ENCODE data around the gene ATP2B1. TPM values are rescaled to one million over a fixed set of nuclear protein-coding genes. Genes with fewer than 3 reads are reported as not detected.

The ATP2B1 gene
- total RNA-seq, 4 donors from 2014 or later = 21.9 to 47.7 (median 42.1) TPM

GRCh38 chr12:89707703-89708564, 704 bp downstream of the ATP2B1 start:
- peak overlapping the region; percentile 93 to 99 (median 96) for H3K27ac ChIP-seq
- no peaks in the 10 kb centered on the region for H3K36me3 ChIP-seq
- WGBS, 2 donors = 1 to 3% methylated on average over 30 to 58 of the region's 73 CpGs
- H3K4me1 ChIP-seq = peaks cover 0 to 36% (median 8%) of the 10 kb centered on the region in 4 donors
- TF ChIP-seq EP300 (IDR thresholded peaks at IDR 0.05) (no peak), POLR2A (IDR thresholded peaks at IDR 0.05) (no peak)
- TF ChIP-seq, protein P1, sequence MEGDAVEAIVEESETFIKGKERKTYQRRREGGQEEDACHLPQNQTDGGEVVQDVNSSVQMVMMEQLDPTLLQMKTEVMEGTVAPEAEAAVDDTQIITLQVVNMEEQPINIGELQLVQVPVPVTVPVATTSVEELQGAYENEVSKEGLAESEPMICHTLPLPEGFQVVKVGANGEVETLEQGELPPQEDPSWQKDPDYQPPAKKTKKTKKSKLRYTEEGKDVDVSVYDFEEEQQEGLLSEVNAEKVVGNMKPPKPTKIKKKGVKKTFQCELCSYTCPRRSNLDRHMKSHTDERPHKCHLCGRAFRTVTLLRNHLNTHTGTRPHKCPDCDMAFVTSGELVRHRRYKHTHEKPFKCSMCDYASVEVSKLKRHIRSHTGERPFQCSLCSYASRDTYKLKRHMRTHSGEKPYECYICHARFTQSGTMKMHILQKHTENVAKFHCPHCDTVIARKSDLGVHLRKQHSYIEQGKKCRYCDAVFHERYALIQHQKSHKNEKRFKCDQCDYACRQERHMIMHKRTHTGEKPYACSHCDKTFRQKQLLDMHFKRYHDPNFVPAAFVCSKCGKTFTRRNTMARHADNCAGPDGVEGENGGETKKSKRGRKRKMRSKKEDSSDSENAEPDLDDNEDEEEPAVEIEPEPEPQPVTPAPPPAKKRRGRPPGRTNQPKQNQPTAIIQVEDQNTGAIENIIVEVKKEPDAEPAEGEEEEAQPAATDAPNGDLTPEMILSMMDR (IDR thresholded peaks at IDR 0.05) = peak in 2 of 5 experiments; percentile 32 to 49
- H3K9me3 ChIP-seq = no peaks in the 10 kb centered on the region
- no peaks in the 10 kb centered on the region for H3K27me3 ChIP-seq
- H3K4me3 ChIP-seq = peak overlapping the region; percentile 86 to 94 (median 89)
- DNase-seq (ENCODE audit: low spot score in 2 of 2) = peak; percentile 15 to 24

- peak overlapping the region; percentile 36 to 99 (median 94) for H3K27ac ChIP-seq
- no peak for TF ChIP-seq POLR2A (IDR thresholded peaks at IDR 0.05)
- no peak for TF ChIP-seq EP300 (IDR thresholded peaks at IDR 0.05)
- TF ChIP-seq, protein P1 (IDR thresholded peaks at IDR 0.05) = no peak
- H3K27me3 ChIP-seq = no peaks in the 10 kb centered on the region
- peak overlapping the region; percentile 86 to 94 (median 89) for H3K4me3 ChIP-seq
- no peaks in the 10 kb centered on the region for H3K9me3 ChIP-seq
- peak in 1 of 2 donors; percentile 19 for DNase-seq (ENCODE audit: low spot score in 2 of 2)
- peaks cover 0 to 36% (median 8%) of the 10 kb centered on the region in 4 donors for H3K4me1 ChIP-seq
- no peaks in the 10 kb centered on the region for H3K36me3 ChIP-seq
- 25 to 26% methylated on average over 17 of the region's 17 CpGs for WGBS, 2 donors
Measured at GRCh38 chr12:89706986-89707702, 1.5 kb downstream of the ATP2B1 start.

- H3K9me3 ChIP-seq = no peaks in the 10 kb centered on the region
- no peak for DNase-seq (ENCODE audit: low spot score in 2 of 2)
- no peak for TF ChIP-seq POLR2A (IDR thresholded peaks at IDR 0.05)
- no peak for TF ChIP-seq EP300 (IDR thresholded peaks at IDR 0.05)
- TF ChIP-seq, protein P1 (IDR thresholded peaks at IDR 0.05) = no peak
- no peak overlapping the region for H3K27ac ChIP-seq
- WGBS, 2 donors = 93% methylated on average over 7 of the region's 7 CpGs
- no peaks in the 10 kb centered on the region for H3K27me3 ChIP-seq
- H3K36me3 ChIP-seq = no peaks in the 10 kb centered on the region
- H3K4me1 ChIP-seq = peaks cover 0 to 36% (median 8%) of the 10 kb centered on the region in 4 donors
- H3K4me3 ChIP-seq = peak overlapping the region in 1 of 4 donors; percentile 89
Measured at GRCh38 chr12:89706551-89706950, 2.1 kb downstream of the ATP2B1 start.

GRCh38 chr12:89704457-89704856, 4.2 kb downstream of the ATP2B1 start:
- H3K4me1 ChIP-seq = peaks cover 0 to 29% (median 10%) of the 10 kb centered on the region in 4 donors
- 93 to 100% methylated on average over 1 of the region's 1 CpG for WGBS, 2 donors
- H3K36me3 ChIP-seq = no peaks in the 10 kb centered on the region
- DNase-seq (ENCODE audit: low spot score in 2 of 2) = no peak
- no peaks in the 10 kb centered on the region for H3K27me3 ChIP-seq
- TF ChIP-seq EP300 (IDR thresholded peaks at IDR 0.05) (no peak), POLR2A (IDR thresholded peaks at IDR 0.05) (no peak)
- TF ChIP-seq, protein P1 (IDR thresholded peaks at IDR 0.05) = no peak
- no peak overlapping the region for H3K4me3 ChIP-seq
- H3K27ac ChIP-seq = no peak overlapping the region
- no peaks in the 10 kb centered on the region for H3K9me3 ChIP-seq
